ENCODE results near the gene IQCM. TPM values are rescaled to one million over a fixed set of nuclear protein-coding genes. Genes with fewer than 3 reads are reported as not detected.

Gene IQCM
- total RNA-seq, 4 donors from 2014 or later: not detected

- no peak overlapping the region for H3K27ac ChIP-seq
- no peaks in the 10 kb centered on the region for H3K36me3 ChIP-seq
- DNase-seq: no peak
- H3K27me3 ChIP-seq: no peaks in the 10 kb centered on the region
- H3K4me3 ChIP-seq: no peak overlapping the region
- H3K9me3 ChIP-seq: no peaks in the 10 kb centered on the region
- intact Hi-C loops (cut with DNase I): no loop called here
- H3K4me1 ChIP-seq: no peaks in the 10 kb centered on the region
- no peak for TF ChIP-seq POLR2A (IDR thresholded peaks at IDR 0.05)
- TF ChIP-seq CTCF (IDR thresholded peaks at IDR 0.05): no peak
These were observed 22.2 kb downstream of the IQCM start for GRCh38 chr4:149793459-149793858.

- 41 to 74% methylated on average over 1 of the region's 1 CpG for WGBS, 2 donors
- Histone ChIP-seq H3K4me1 (no peaks in the 10 kb centered on the region), H3K27me3 (no peaks in the 10 kb centered on the region), H3K27ac (no peak overlapping the region), H3K36me3 (no peaks in the 10 kb centered on the region), H3K9me3 (no peaks in the 10 kb centered on the region), H3K4me3 (no peak overlapping the region)
- intact Hi-C loops (cut with DNase I): no loop called here
- TF ChIP-seq POLR2A (IDR thresholded peaks at IDR 0.05) (no peak), CTCF (IDR thresholded peaks at IDR 0.05) (no peak)
- DNase-seq: no peak
These were observed 23.8 kb downstream of the IQCM start for GRCh38 chr4:149791851-149792250.

GRCh38 chr4:149790172-149790907 lies 25.3 kb downstream of the IQCM start:
- no peak for DNase-seq
- WGBS, 2 donors: 39 to 40% methylated on average over 4 of the region's 4 CpGs
- Histone ChIP-seq H3K27me3 (no peaks in the 10 kb centered on the region), H3K36me3 (no peaks in the 10 kb centered on the region), H3K9me3 (no peaks in the 10 kb centered on the region), H3K4me3 (no peak overlapping the region), H3K4me1 (no peaks in the 10 kb centered on the region), H3K27ac (no peak overlapping the region)
- no peak for TF ChIP-seq CTCF (IDR thresholded peaks at IDR 0.05)
- intact Hi-C loops (cut with DNase I): no loop called here

GRCh38 chr4:149788300-149788699 lies 27.3 kb downstream of the IQCM start:
- intact Hi-C loops (cut with DNase I): no loop called here
- no peak for DNase-seq
- no peak for TF ChIP-seq CTCF (IDR thresholded peaks at IDR 0.05)
- TF ChIP-seq POLR2A (IDR thresholded peaks at IDR 0.05): no peak
- Histone ChIP-seq H3K4me3 (no peak overlapping the region), H3K27me3 (no peaks in the 10 kb centered on the region), H3K4me1 (no peaks in the 10 kb centered on the region), H3K9me3 (no peaks in the 10 kb centered on the region), H3K27ac (no peak overlapping the region), H3K36me3 (no peaks in the 10 kb centered on the region)
- 78 to 88% methylated on average over 4 of the region's 4 CpGs for WGBS, 2 donors

- Histone ChIP-seq H3K27ac (no peak overlapping the region), H3K4me1 (no peaks in the 10 kb centered on the region), H3K4me3 (no peak overlapping the region), H3K9me3 (no peaks in the 10 kb centered on the region), H3K36me3 (no peaks in the 10 kb centered on the region), H3K27me3 (no peaks in the 10 kb centered on the region)
- 79 to 87% methylated on average over 1 of the region's 1 CpG for WGBS, 2 donors
- intact Hi-C loops (cut with DNase I): no loop called here
- TF ChIP-seq CTCF (IDR thresholded peaks at IDR 0.05) (no peak), POLR2A (IDR thresholded peaks at IDR 0.05) (no peak)
- DNase-seq: no peak
These were observed 29.8 kb downstream of the IQCM start for GRCh38 chr4:149785696-149786431.

Data from esophagus squamous epithelium (tissue), 5 donors.